Gastroesophageal sphincter (tissue), 3 donors: ENCODE results near the gene SF3B3.

ENCODE experiments used
- POLR2A ChIP-seq, 2 donors: fragments of 450-650 bp; IDR thresholded peaks; one replicate each; pipeline ENCODE4 v1.6.1; 2017; ENCODE audit warnings: antibody characterized with exemption in 2 of 2, mild to moderate bottlenecking in 2 of 2, moderate library complexity in 1 of 2
- POLR2AphosphoS5 ChIP-seq: sonication (generic); formaldehyde crosslinking; IDR thresholded peaks from one replicate; pipeline ENCODE4 v1.6.1; 2017; ENCODE audit warnings: antibody characterized with exemption
- TF ChIP-seq, protein P1 (sequence below), 4 experiments: fragments of 200-600 bp in 2 of 4; fragments of 450-650 bp in 2 of 4; sonication (generic) in 1 of 4; IDR thresholded peaks; one replicate each; pipeline ENCODE4 v1.5.1; 2017 to 2019; ENCODE audit warnings: antibody characterized with exemption in 4 of 4, mild to moderate bottlenecking in 2 of 4, moderate library complexity in 2 of 4

- TF ChIP-seq POLR2A (IDR thresholded peaks at IDR 0.05) (no peak), POLR2AphosphoS5 (no peak)
- TF ChIP-seq, protein P1, sequence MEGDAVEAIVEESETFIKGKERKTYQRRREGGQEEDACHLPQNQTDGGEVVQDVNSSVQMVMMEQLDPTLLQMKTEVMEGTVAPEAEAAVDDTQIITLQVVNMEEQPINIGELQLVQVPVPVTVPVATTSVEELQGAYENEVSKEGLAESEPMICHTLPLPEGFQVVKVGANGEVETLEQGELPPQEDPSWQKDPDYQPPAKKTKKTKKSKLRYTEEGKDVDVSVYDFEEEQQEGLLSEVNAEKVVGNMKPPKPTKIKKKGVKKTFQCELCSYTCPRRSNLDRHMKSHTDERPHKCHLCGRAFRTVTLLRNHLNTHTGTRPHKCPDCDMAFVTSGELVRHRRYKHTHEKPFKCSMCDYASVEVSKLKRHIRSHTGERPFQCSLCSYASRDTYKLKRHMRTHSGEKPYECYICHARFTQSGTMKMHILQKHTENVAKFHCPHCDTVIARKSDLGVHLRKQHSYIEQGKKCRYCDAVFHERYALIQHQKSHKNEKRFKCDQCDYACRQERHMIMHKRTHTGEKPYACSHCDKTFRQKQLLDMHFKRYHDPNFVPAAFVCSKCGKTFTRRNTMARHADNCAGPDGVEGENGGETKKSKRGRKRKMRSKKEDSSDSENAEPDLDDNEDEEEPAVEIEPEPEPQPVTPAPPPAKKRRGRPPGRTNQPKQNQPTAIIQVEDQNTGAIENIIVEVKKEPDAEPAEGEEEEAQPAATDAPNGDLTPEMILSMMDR (IDR thresholded peaks at IDR 0.05) = no peak
These were observed 67.3 kb downstream of the SF3B3 start for GRCh38 chr16:70590722-70591415.
